ENCODE measurements around the gene GRM4.

Gene GRM4

GRCh38 chr6:34104186-34104585 lies 41.7 kb downstream of the GRM4 start:
- DNase-seq: no peak
- Histone ChIP-seq H3K23ac (ENCODE audit: low read length in 2 of 2) (no peak overlapping the region), H2BK5ac (ENCODE audit: low read depth, low read length, poor library complexity, severe bottlenecking) (no peak overlapping the region), H3K18ac (ENCODE audit: low read depth in 1 of 2, low read length in 2 of 2) (no peak overlapping the region), H2BK120ac (ENCODE audit: low read depth, low read length) (no peak overlapping the region), H3K36me3 (ENCODE audit: control insufficient read depth in 1 of 2, insufficient read depth in 2 of 2, low read depth in 1 of 2, low read length in 2 of 2) (no peaks in the 10 kb centered on the region), H3K4me3 (ENCODE audit: insufficient read depth in 1 of 2, low read depth in 1 of 2, low read length in 2 of 2) (no peak overlapping the region), H3K9me3 (ENCODE audit: control insufficient read depth, low read length) (no peaks in the 10 kb centered on the region), H3K27me3 (ENCODE audit: control insufficient read depth in 1 of 2, insufficient read depth in 1 of 2, low read length in 2 of 2) (peaks cover 46 to 98% of the 10 kb centered on the region in 2 experiments), H2AK5ac (ENCODE audit: low read length, severe bottlenecking) (no peak overlapping the region), H3K9ac (ENCODE audit: low read length) (no peak overlapping the region), H3K4me1 (ENCODE audit: control insufficient read depth, insufficient read depth, low read depth, low read length) (no peaks in the 10 kb centered on the region), H4K91ac (ENCODE audit: low read length) (no peak overlapping the region), H2BK15ac (ENCODE audit: low read depth, poor library complexity, severe bottlenecking) (no peak overlapping the region), H3K27ac (ENCODE audit: low read length, poor library complexity, severe bottlenecking) (no peak overlapping the region), H2BK12ac (ENCODE audit: low read length in 2 of 2) (no peak overlapping the region), H3K4ac (ENCODE audit: low read depth in 1 of 2, low read length in 2 of 2) (no peak overlapping the region), H2AFZ (ENCODE audit: low read depth, low read length) (no peak overlapping the region), H4K8ac (ENCODE audit: low read length) (no peak overlapping the region), H3K4me2 (ENCODE audit: low read length, poor library complexity, severe bottlenecking) (no peak overlapping the region), H3K14ac (ENCODE audit: low read length in 2 of 2) (no peak overlapping the region), H3K79me1 (replicated peaks; ENCODE audit: low read length, poor library complexity, severe bottlenecking) (no peaks in the 10 kb centered on the region)
- 89% methylated on average over 7 of the region's 8 CpGs for WGBS

GRCh38 chr6:34103321-34103720 lies 42.6 kb downstream of the GRM4 start:
- Histone ChIP-seq H3K4ac (ENCODE audit: low read depth in 1 of 2, low read length in 2 of 2) (no peak overlapping the region), H3K14ac (ENCODE audit: low read length in 2 of 2) (no peak overlapping the region), H2BK120ac (ENCODE audit: low read depth, low read length) (no peak overlapping the region), H3K36me3 (ENCODE audit: control insufficient read depth in 1 of 2, insufficient read depth in 2 of 2, low read depth in 1 of 2, low read length in 2 of 2) (no peaks in the 10 kb centered on the region), H2BK12ac (ENCODE audit: low read length in 2 of 2) (no peak overlapping the region), H3K9me3 (ENCODE audit: control insufficient read depth, low read length) (no peaks in the 10 kb centered on the region), H3K4me3 (ENCODE audit: insufficient read depth in 1 of 2, low read depth in 1 of 2, low read length in 2 of 2) (no peak overlapping the region), H2AK5ac (ENCODE audit: low read length, severe bottlenecking) (no peak overlapping the region), H3K9ac (ENCODE audit: low read length) (no peak overlapping the region), H3K79me1 (replicated peaks; ENCODE audit: low read length, poor library complexity, severe bottlenecking) (no peaks in the 10 kb centered on the region), H3K27me3 (ENCODE audit: control insufficient read depth in 1 of 2, insufficient read depth in 1 of 2, low read length in 2 of 2) (peaks cover 45 to 94% of the 10 kb centered on the region in 2 experiments), H4K91ac (ENCODE audit: low read length) (no peak overlapping the region), H2BK15ac (ENCODE audit: low read depth, poor library complexity, severe bottlenecking) (no peak overlapping the region), H4K8ac (ENCODE audit: low read length) (no peak overlapping the region), H2BK5ac (ENCODE audit: low read depth, low read length, poor library complexity, severe bottlenecking) (no peak overlapping the region), H3K23ac (ENCODE audit: low read length in 2 of 2) (no peak overlapping the region), H3K4me2 (ENCODE audit: low read length, poor library complexity, severe bottlenecking) (no peak overlapping the region), H3K18ac (ENCODE audit: low read depth in 1 of 2, low read length in 2 of 2) (no peak overlapping the region), H3K4me1 (ENCODE audit: control insufficient read depth, insufficient read depth, low read depth, low read length) (no peaks in the 10 kb centered on the region), H3K27ac (ENCODE audit: low read length, poor library complexity, severe bottlenecking) (no peak overlapping the region), H2AFZ (ENCODE audit: low read depth, low read length) (no peak overlapping the region)
- no peak for DNase-seq
- WGBS: 87% methylated on average over 14 of the region's 16 CpGs

GRCh38 chr6:34102696-34103095 lies 43.2 kb downstream of the GRM4 start:
- Histone ChIP-seq H4K8ac (ENCODE audit: low read length) (no peak overlapping the region), H2BK120ac (ENCODE audit: low read depth, low read length) (no peak overlapping the region), H3K36me3 (ENCODE audit: control insufficient read depth in 1 of 2, insufficient read depth in 2 of 2, low read depth in 1 of 2, low read length in 2 of 2) (no peaks in the 10 kb centered on the region), H2AK5ac (ENCODE audit: low read length, severe bottlenecking) (no peak overlapping the region), H2AFZ (ENCODE audit: low read depth, low read length) (no peak overlapping the region), H3K4me2 (ENCODE audit: low read length, poor library complexity, severe bottlenecking) (no peak overlapping the region), H3K4me1 (ENCODE audit: control insufficient read depth, insufficient read depth, low read depth, low read length) (no peaks in the 10 kb centered on the region), H4K91ac (ENCODE audit: low read length) (no peak overlapping the region), H3K23ac (ENCODE audit: low read length in 2 of 2) (no peak overlapping the region), H3K9me3 (ENCODE audit: control insufficient read depth, low read length) (no peaks in the 10 kb centered on the region), H2BK15ac (ENCODE audit: low read depth, poor library complexity, severe bottlenecking) (no peak overlapping the region), H3K9ac (ENCODE audit: low read length) (no peak overlapping the region), H3K27ac (ENCODE audit: low read length, poor library complexity, severe bottlenecking) (no peak overlapping the region), H3K4me3 (ENCODE audit: insufficient read depth in 1 of 2, low read depth in 1 of 2, low read length in 2 of 2) (no peak overlapping the region), H3K79me1 (replicated peaks; ENCODE audit: low read length, poor library complexity, severe bottlenecking) (no peaks in the 10 kb centered on the region), H3K4ac (ENCODE audit: low read depth in 1 of 2, low read length in 2 of 2) (no peak overlapping the region), H2BK12ac (ENCODE audit: low read length in 2 of 2) (no peak overlapping the region), H3K14ac (ENCODE audit: low read length in 2 of 2) (no peak overlapping the region), H3K18ac (ENCODE audit: low read depth in 1 of 2, low read length in 2 of 2) (no peak overlapping the region), H2BK5ac (ENCODE audit: low read depth, low read length, poor library complexity, severe bottlenecking) (no peak overlapping the region), H3K27me3 (ENCODE audit: control insufficient read depth in 1 of 2, insufficient read depth in 1 of 2, low read length in 2 of 2) (peaks cover 45 to 94% of the 10 kb centered on the region in 2 experiments)
- no peak for DNase-seq
- WGBS: 75% methylated on average over 6 of the region's 6 CpGs

GRCh38 chr6:34102099-34102656 lies 43.7 kb downstream of the GRM4 start:
- Histone ChIP-seq H3K23ac (ENCODE audit: low read length in 2 of 2) (no peak overlapping the region), H3K36me3 (ENCODE audit: control insufficient read depth in 1 of 2, insufficient read depth in 2 of 2, low read depth in 1 of 2, low read length in 2 of 2) (no peaks in the 10 kb centered on the region), H3K14ac (ENCODE audit: low read length in 2 of 2) (no peak overlapping the region), H2BK120ac (ENCODE audit: low read depth, low read length) (no peak overlapping the region), H2BK12ac (ENCODE audit: low read length in 2 of 2) (no peak overlapping the region), H3K4ac (ENCODE audit: low read depth in 1 of 2, low read length in 2 of 2) (no peak overlapping the region), H3K4me3 (ENCODE audit: insufficient read depth in 1 of 2, low read depth in 1 of 2, low read length in 2 of 2) (no peak overlapping the region), H3K9ac (ENCODE audit: low read length) (no peak overlapping the region), H3K27ac (ENCODE audit: low read length, poor library complexity, severe bottlenecking) (no peak overlapping the region), H3K4me2 (ENCODE audit: low read length, poor library complexity, severe bottlenecking) (no peak overlapping the region), H2BK15ac (ENCODE audit: low read depth, poor library complexity, severe bottlenecking) (no peak overlapping the region), H4K91ac (ENCODE audit: low read length) (no peak overlapping the region), H3K18ac (ENCODE audit: low read depth in 1 of 2, low read length in 2 of 2) (no peak overlapping the region), H2AK5ac (ENCODE audit: low read length, severe bottlenecking) (no peak overlapping the region), H4K8ac (ENCODE audit: low read length) (no peak overlapping the region), H2BK5ac (ENCODE audit: low read depth, low read length, poor library complexity, severe bottlenecking) (no peak overlapping the region), H3K9me3 (ENCODE audit: control insufficient read depth, low read length) (no peaks in the 10 kb centered on the region), H3K4me1 (ENCODE audit: control insufficient read depth, insufficient read depth, low read depth, low read length) (no peaks in the 10 kb centered on the region), H3K27me3 (ENCODE audit: control insufficient read depth in 1 of 2, insufficient read depth in 1 of 2, low read length in 2 of 2) (peaks cover 45 to 94% of the 10 kb centered on the region in 2 experiments), H3K79me1 (replicated peaks; ENCODE audit: low read length, poor library complexity, severe bottlenecking) (no peaks in the 10 kb centered on the region), H2AFZ (ENCODE audit: low read depth, low read length) (no peak overlapping the region)
- no peak for DNase-seq
- 87% methylated on average over 6 of the region's 6 CpGs for WGBS

Data from mesenchymal stem cell (in vitro differentiated cells and primary cell).